OCI-LY1 (cell line): ENCODE data around the gene LIMS1.

Source experiments
- H2AFZ ChIP-seq: fragments of 200-600 bp; sonication (generic), shearing (Covaris generic); 2 replicates; pipeline ENCODE4 v1.6.0; 2014; ENCODE audit warnings: antibody characterized with exemption, mild to moderate bottlenecking, low read length
- H3F3A ChIP-seq: fragments of 200-600 bp; sonication (generic), shearing (Covaris generic); 2 replicates; pipeline ENCODE4 v1.6.0; 2014; ENCODE audit warnings: mild to moderate bottlenecking, antibody characterized with exemption, low read length, moderate library complexity; ENCODE audit not compliant: insufficient read depth
- H3K27ac ChIP-seq: fragments of 200-600 bp; sonication (generic); 2 replicates; pipeline ENCODE4 v1.5.1; 2014; ENCODE audit warnings: low read length, mixed run types, mild to moderate bottlenecking, low read depth; ENCODE audit not compliant: poor library complexity, severe bottlenecking
- H3K27me3 ChIP-seq: fragments of 200-600 bp; sonication (generic); 2 replicates; pipeline ENCODE4 v1.6.0; 2014; ENCODE audit warnings: antibody characterized with exemption, mild to moderate bottlenecking, low read length, moderate library complexity; ENCODE audit not compliant: insufficient read depth
- H3K36me3 ChIP-seq: fragments of 200-600 bp; sonication (generic); 2 replicates; pipeline ENCODE4 v1.6.1; 2014; ENCODE audit warnings: mild to moderate bottlenecking, antibody characterized with exemption, low read length, moderate library complexity, mixed read lengths; ENCODE audit not compliant: insufficient read depth
- H3K4me1 ChIP-seq: fragments of 200-600 bp; sonication (generic); 2 replicates; pipeline ENCODE4 v1.5.1; 2014; ENCODE audit warnings: mild to moderate bottlenecking, low read length, moderate library complexity; ENCODE audit not compliant: insufficient read depth, severe bottlenecking
- H3K4me2 ChIP-seq: fragments of 200-600 bp; sonication (generic), shearing (Covaris generic); 2 replicates; pipeline ENCODE4 v1.6.1; 2014; ENCODE audit warnings: low read length
- H3K4me3 ChIP-seq: fragments of 200-600 bp; sonication (generic); 2 replicates; pipeline ENCODE4 v1.5.1; 2014; ENCODE audit warnings: low read length, low read depth, mild to moderate bottlenecking, mixed read lengths; ENCODE audit not compliant: poor library complexity, severe bottlenecking
- H3K79me2 ChIP-seq: fragments of 200-600 bp; shearing (Covaris generic); 2 replicates; pipeline ENCODE4 v1.6.1; 2016; ENCODE audit warnings: mixed run types, low read length, mixed read lengths; ENCODE audit not compliant: insufficient read depth
- H3K9ac ChIP-seq: fragments of 200-600 bp; sonication (generic), shearing (Covaris generic); 2 replicates; pipeline ENCODE4 v1.6.1; 2014; ENCODE audit warnings: mild to moderate bottlenecking, low read length, mixed read lengths
- H3K9me2 ChIP-seq: fragments of 200-600 bp; sonication (generic), shearing (Covaris generic); 2 replicates; pipeline ENCODE4 v1.6.1; 2014; ENCODE audit warnings: low read depth, mild to moderate bottlenecking, low read length, mixed read lengths
- H3K9me3 ChIP-seq: fragments of 200-600 bp; shearing (Covaris generic); 2 replicates; pipeline ENCODE4 v1.6.1; 2014; ENCODE audit warnings: low read length, mixed read lengths
- H4K20me1 ChIP-seq: fragments of 200-600 bp; sonication (generic), shearing (Covaris generic); 2 replicates; pipeline ENCODE4 v1.6.0; 2016; ENCODE audit warnings: mild to moderate bottlenecking, low read length; ENCODE audit not compliant: insufficient read depth
- CTCF ChIP-seq: fragments of 200-600 bp; sonication (generic), shearing (Covaris generic); IDR thresholded peaks from 2 replicates; pipeline ENCODE4 v1.5.1; 2017; ENCODE audit warnings: mild to moderate bottlenecking, antibody characterized with exemption, low read length, moderate library complexity, mixed read lengths
- EZH2 ChIP-seq: fragments of 200-600 bp; sonication (generic), shearing (Covaris generic); IDR thresholded peaks from 2 replicates; pipeline ENCODE4 v1.8.0; 2017; ENCODE audit warnings: borderline replicate concordance, mixed run types, mild to moderate bottlenecking, antibody characterized with exemption, low read length, moderate library complexity, mixed read lengths

The LIMS1 gene

DNA sequence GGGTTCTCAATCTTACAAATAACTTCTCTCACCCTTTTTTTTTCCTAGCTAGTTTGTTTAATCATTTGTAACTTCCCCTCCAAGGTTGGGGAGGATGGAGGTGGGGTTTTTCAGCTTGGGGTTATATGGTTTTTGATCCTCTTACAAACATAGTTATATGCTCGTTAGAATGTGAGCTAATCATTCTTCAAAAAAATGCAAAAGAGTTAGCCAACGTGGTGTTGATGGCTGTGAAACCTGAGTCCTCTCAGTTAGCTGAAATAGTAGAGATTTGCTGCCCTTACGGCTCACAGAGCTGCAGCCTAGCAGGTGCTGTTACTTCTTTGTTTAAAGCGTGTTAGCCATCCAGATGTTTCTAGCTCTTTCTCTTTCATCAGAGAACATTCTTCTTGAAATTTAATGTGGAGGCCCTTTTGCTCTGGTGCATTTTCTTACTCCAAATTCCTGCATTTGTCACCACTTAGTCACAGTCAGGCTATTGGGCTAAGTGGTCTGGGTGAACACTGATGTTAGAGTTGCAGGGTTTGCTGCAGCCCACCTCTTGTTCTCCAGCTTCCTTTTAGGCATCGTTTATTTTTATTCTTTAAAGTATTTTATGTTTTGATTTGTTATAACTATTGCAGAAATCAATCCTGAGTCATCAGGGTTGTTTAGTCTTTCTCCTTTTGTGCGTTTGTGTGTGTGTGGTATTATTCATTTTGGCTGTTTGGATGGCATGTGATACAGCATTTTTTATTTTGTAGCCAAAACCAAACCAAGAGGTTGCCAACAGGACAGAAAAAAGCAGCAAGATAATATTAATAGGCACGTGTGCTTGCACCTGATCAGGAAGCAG, 41.1 kb downstream of the LIMS1 start:
- H3K27ac ChIP-seq = peak overlapping the region; percentile 4
- peaks cover 6% of the 10 kb centered on the region; the same call in 1 of the 2 replicates for H3K79me2 ChIP-seq
- H3F3A ChIP-seq = no peaks in the 10 kb centered on the region
- TF ChIP-seq CTCF = no peak
- no peaks in the 10 kb centered on the region for H4K20me1 ChIP-seq
- peaks cover 33% of the 10 kb centered on the region for H3K4me1 ChIP-seq
- H2AFZ ChIP-seq = no peak overlapping the region
- no peaks in the 10 kb centered on the region for H3K27me3 ChIP-seq
- peak overlapping the region; percentile 16; the same call in 1 of the 2 replicates for H3K4me2 ChIP-seq
- H3K9me2 ChIP-seq = no peaks in the 10 kb centered on the region
- H3K4me3 ChIP-seq = no peak overlapping the region
- H3K9ac ChIP-seq = no peak overlapping the region
- H3K36me3 ChIP-seq = no peaks in the 10 kb centered on the region
- H3K9me3 ChIP-seq = no peaks in the 10 kb centered on the region

DNA sequence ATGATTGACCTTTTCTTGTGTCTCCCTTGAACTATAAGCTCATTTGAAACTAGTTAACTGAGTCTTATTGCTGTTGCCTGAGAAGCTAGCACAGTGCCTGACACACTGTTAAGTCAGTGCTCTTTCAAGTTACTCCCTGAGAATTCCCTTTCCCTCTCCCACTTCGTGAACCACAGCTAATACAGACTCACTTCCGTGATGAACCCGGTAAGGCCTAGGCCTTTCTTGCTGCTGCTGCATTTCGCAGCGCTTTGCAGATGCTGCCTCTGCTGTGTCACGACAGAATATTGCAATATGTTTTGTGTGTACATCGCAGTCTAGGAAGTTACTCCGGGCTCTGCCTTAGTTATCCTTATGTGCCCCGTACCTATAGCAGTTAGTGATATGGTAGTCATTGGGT, 42.8 kb downstream of the LIMS1 start:
- peaks cover 37% of the 10 kb centered on the region for H3K4me1 ChIP-seq
- no peak overlapping the region for H3K27ac ChIP-seq
- H3K9me2 ChIP-seq = no peaks in the 10 kb centered on the region
- H4K20me1 ChIP-seq = no peaks in the 10 kb centered on the region
- H3K79me2 ChIP-seq = peaks cover 6% of the 10 kb centered on the region; the same call in 1 of the 2 replicates
- no peaks in the 10 kb centered on the region for H3K9me3 ChIP-seq
- H3K36me3 ChIP-seq = no peaks in the 10 kb centered on the region
- no peak overlapping the region for H3K4me2 ChIP-seq
- H3K27me3 ChIP-seq = no peaks in the 10 kb centered on the region
- TF ChIP-seq EZH2 = no peak
- no peak for TF ChIP-seq CTCF
- no peak overlapping the region for H3K4me3 ChIP-seq
- H3F3A ChIP-seq = no peaks in the 10 kb centered on the region
- H3K9ac ChIP-seq = no peak overlapping the region
- H2AFZ ChIP-seq = no peak overlapping the region

- Histone ChIP-seq H3K79me2 (peaks cover 6% of the 10 kb centered on the region; the same call in 1 of the 2 replicates), H3K4me3 (no peak overlapping the region), H3F3A (no peaks in the 10 kb centered on the region), H3K9me2 (no peaks in the 10 kb centered on the region), H3K27ac (no peak overlapping the region), H3K4me2 (no peak overlapping the region; the same call in 1 of the 2 replicates), H3K36me3 (no peaks in the 10 kb centered on the region), H3K9ac (no peak overlapping the region), H3K4me1 (peaks cover 39% of the 10 kb centered on the region), H2AFZ (no peak overlapping the region), H3K27me3 (no peaks in the 10 kb centered on the region), H4K20me1 (no peaks in the 10 kb centered on the region), H3K9me3 (no peaks in the 10 kb centered on the region)
- TF ChIP-seq EZH2 (no peak), CTCF (no peak)
These were observed 45.4 kb downstream of the LIMS1 start for GRCh38 chr2:108579623-108580022.
